IMR-90 (cell line): Measurements from ENCODE around the gene ACAN. TPM values are rescaled to one million over a fixed set of nuclear protein-coding genes. Genes with fewer than 3 reads are reported as not detected.

Source experiments
- ATAC-seq: fragments of 200-7000 bp; cut with Tn5 transposase; 2 replicates; pipeline ENCODE4 v1.9.1; 2020; ENCODE audit warnings: low read depth, mild to moderate bottlenecking, moderate library complexity
- BruUV-seq: library from RNA; stranded (reverse); fragments of 400-500 nt; replicated peaks from 2 replicates; lab custom pipeline; 2021; lab: Mats Ljungman, UMichigan
- CTCF ChIA-PET: fragments of 300-600 bp; formaldehyde crosslinking; extraction: SDS; loops from one replicate; lab custom pipeline; 2021; ENCODE audit warnings: antibody characterized with exemption; lab: Yijun Ruan, JAX
- POLR2A ChIA-PET: fragments of 300-600 bp; sonication (Branson Sonifier 250); formaldehyde crosslinking; loops from one replicate; lab custom pipeline; 2022; ENCODE audit warnings: antibody characterized with exemption; ENCODE audit not compliant: unreplicated experiment; lab: Charles Lee
- DNase-seq: peaks from one replicate; pipeline ENCODE4 v3.0.0; 2013
- H2AFZ ChIP-seq: replicated peaks from 2 replicates; pipeline ENCODE3; 2013; ENCODE audit warnings: low read length, mild to moderate bottlenecking; ENCODE audit not compliant: poor library complexity
- H2AK5ac ChIP-seq: 2 replicates; pipeline ENCODE4 v1.6.1; 2013; ENCODE audit warnings: low read depth, low read length, inconsistent platforms
- H2AK9ac ChIP-seq: replicated peaks from 2 replicates; pipeline ENCODE3; 2013; ENCODE audit warnings: mild to moderate bottlenecking, low read depth, low read length, moderate library complexity; ENCODE audit not compliant: poor library complexity
- H2BK120ac ChIP-seq: 2 replicates; pipeline ENCODE4 v1.6.1; 2013; ENCODE audit warnings: low read depth, low read length, inconsistent platforms
- H2BK15ac ChIP-seq: 3 replicates; pipeline ENCODE4 v1.6.1; 2013; ENCODE audit warnings: low read depth, low read length, inconsistent platforms
- H2BK20ac ChIP-seq: 2 replicates; pipeline ENCODE4 v1.6.1; 2013; ENCODE audit warnings: low read depth, mild to moderate bottlenecking, inconsistent platforms, low read length, moderate library complexity
- H2BK5ac ChIP-seq: 2 replicates; pipeline ENCODE4 v1.6.1; 2013; ENCODE audit warnings: mild to moderate bottlenecking, low read depth, low read length, inconsistent platforms; ENCODE audit not compliant: poor library complexity, severe bottlenecking
- H3K14ac ChIP-seq: replicated peaks from 2 replicates; pipeline ENCODE4 v1.6.1; 2013; ENCODE audit warnings: low read depth, low read length, inconsistent platforms
- H3K18ac ChIP-seq: 2 replicates; pipeline ENCODE4 v1.6.1; 2013; ENCODE audit warnings: low read depth, low read length, control low read depth
- H3K23ac ChIP-seq: 2 replicates; pipeline ENCODE4 v1.6.1; 2013; ENCODE audit warnings: low read depth, low read length, inconsistent platforms
- H3K27ac ChIP-seq: 2 replicates; pipeline ENCODE4 v1.5.1; 2013; ENCODE audit warnings: mild to moderate bottlenecking, control low read depth, low read length; ENCODE audit not compliant: insufficient read depth
- H3K27me3 ChIP-seq: 2 replicates; pipeline ENCODE4 v1.6.1; 2013; ENCODE audit warnings: low read length; ENCODE audit not compliant: control insufficient read depth, insufficient read depth
- H3K36me3 ChIP-seq: 2 replicates; pipeline ENCODE4 v1.6.1; 2013; ENCODE audit warnings: low read length, mixed read lengths; ENCODE audit not compliant: control insufficient read depth, insufficient read depth
- H3K4ac ChIP-seq: 2 replicates; pipeline ENCODE4 v1.6.1; 2013; ENCODE audit warnings: low read depth, low read length, inconsistent platforms
- H3K4me1 ChIP-seq: 2 replicates; pipeline ENCODE4 v1.6.1; 2013; ENCODE audit warnings: low read length, mixed read lengths; ENCODE audit not compliant: control insufficient read depth, insufficient read depth
- H3K4me2 ChIP-seq: 2 replicates; pipeline ENCODE4 v1.6.1; 2013; ENCODE audit warnings: low read depth, mild to moderate bottlenecking, control low read depth, low read length, moderate library complexity
- H3K4me3 ChIP-seq: 2 replicates; pipeline ENCODE4 v1.5.1; 2013; ENCODE audit warnings: low read depth, mild to moderate bottlenecking, control low read depth, low read length, moderate library complexity; ENCODE audit not compliant: insufficient read depth
- H3K56ac ChIP-seq: 2 replicates; pipeline ENCODE4 v1.6.1; 2013; ENCODE audit warnings: low read length, inconsistent platforms; ENCODE audit not compliant: insufficient read depth; ENCODE audit errors: extremely low read depth
- H3K79me1 ChIP-seq, 2 experiments: 2 replicates each; pipeline ENCODE4 v1.6.1; 2013; ENCODE audit warnings: low read length in 2 of 2, inconsistent platforms in 1 of 2, low read depth in 1 of 2
- H3K9ac ChIP-seq: 2 replicates; pipeline ENCODE4 v1.6.1; 2013; ENCODE audit warnings: low read depth, low read length, control low read depth
- H3K9me1 ChIP-seq: 2 replicates; pipeline ENCODE4 v1.6.1; 2013; ENCODE audit warnings: low read length, inconsistent platforms; ENCODE audit not compliant: insufficient read depth
- H3K9me3 ChIP-seq: 2 replicates; pipeline ENCODE4 v1.6.1; 2013; ENCODE audit warnings: low read length; ENCODE audit not compliant: control insufficient read depth, insufficient read depth
- H4K20me1 ChIP-seq: 2 replicates; pipeline ENCODE4 v1.6.1; 2013; ENCODE audit warnings: low read length, inconsistent platforms; ENCODE audit not compliant: insufficient read depth
- H4K5ac ChIP-seq: 2 replicates; pipeline ENCODE4 v1.6.1; 2013; ENCODE audit warnings: mild to moderate bottlenecking, low read depth, low read length, control low read depth
- H4K8ac ChIP-seq, 2 experiments: 2 replicates each; pipeline ENCODE4 v1.6.1; 2013; ENCODE audit warnings: low read depth in 2 of 2, low read length in 2 of 2, control low read depth in 1 of 2, inconsistent platforms in 1 of 2
- H4K91ac ChIP-seq: 2 replicates; pipeline ENCODE4 v1.6.1; 2013; ENCODE audit warnings: low read depth, low read length, inconsistent platforms; ENCODE audit not compliant: insufficient read depth
- ELK1 ChIP-seq: fragments of 150-350 bp; IDR thresholded peaks from 2 replicates; pipeline ENCODE4 v1.6.1; 2016; ENCODE audit warnings: low read depth, mild to moderate bottlenecking, low read length, moderate library complexity, borderline replicate concordance
- FOS ChIP-seq: fragments of 150-350 bp; IDR thresholded peaks from 2 replicates; pipeline ENCODE4 v1.6.1; 2016; ENCODE audit warnings: low read depth, low read length
- MAZ ChIP-seq: IDR thresholded peaks from 2 replicates; pipeline ENCODE4 v1.6.1; 2012; ENCODE audit warnings: low read depth, mild to moderate bottlenecking, low read length, improper control_type of control experiment, moderate library complexity, borderline replicate concordance
- MXI1 ChIP-seq: IDR thresholded peaks from 2 replicates; pipeline ENCODE4 v1.6.1; 2012; ENCODE audit warnings: low read depth, mild to moderate bottlenecking, low read length, moderate library complexity, borderline replicate concordance
- NFE2L2 ChIP-seq: fragments of 150-350 bp; IDR thresholded peaks from 2 replicates; pipeline ENCODE4 v1.6.1; 2016; ENCODE audit warnings: low read depth, mild to moderate bottlenecking, low read length
- RCOR1 ChIP-seq: IDR thresholded peaks from 2 replicates; pipeline ENCODE4 v1.6.1; 2012; ENCODE audit warnings: mild to moderate bottlenecking, low read length, improper control_type of control experiment; ENCODE audit not compliant: insufficient replicate concordance
- USF2 ChIP-seq: fragments of 150-350 bp; IDR thresholded peaks from 2 replicates; pipeline ENCODE4 v1.6.1; 2017; ENCODE audit warnings: mild to moderate bottlenecking, antibody characterized with exemption, low read length, low read depth
- whole genome bisulfite sequencing, 2 experiments: methylation state at CpG; one replicate each; pipeline versions ENCODE4 v1.1.5 to v1.1.7; 2013; ENCODE audit warnings: missing lambda C conversion rate in 2 of 2; ENCODE audit not compliant: insufficient read length in 1 of 2; ENCODE audit errors: extremely low coverage in 2 of 2; 5-methylcytosine and 5-hydroxymethylcytosine counted together
- dilution Hi-C: fragments of 300-500 bp; cut with HindIII; formaldehyde crosslinking; loops from one replicate; pipeline ENCODE4 v1.14.3; 2018; ENCODE audit warnings: low sequenced_read_pairs; ENCODE audit not compliant: unreplicated experiment
- in situ Hi-C: fragments of 300-500 bp; cut with MboI; formaldehyde crosslinking; loops from 3 replicates; pipeline ENCODE4 v1.14.3; 2019; ENCODE audit warnings: low sequenced_read_pairs, inconsistent platforms, mixed read lengths
- intact Hi-C: fragments of 100-400 bp; cut with micrococcal nuclease; formaldehyde crosslinking; loops from 2 replicates; pipeline ENCODE4 v1.10.0; 2022
- polyA plus RNA-seq, 3 experiments: library from polyadenylated mRNA; depleted of rRNA; stranded (reverse); fragments of >200 nt; gene quantifications; 2 replicates each; pipeline ENCODE4 v1.2.3, GENCODE V29; 2012; ENCODE audit warnings: low replicate concordance in 1 of 3
- total RNA-seq: library from RNA; depleted of rRNA; stranded (reverse); fragments of >200 nt; gene quantifications from 2 replicates; pipeline ENCODE4 v1.2.3, GENCODE V29; 2012

The ACAN gene
- total and polyA plus RNA-seq, 2 of the 4 experiments (the other 2 are of a cell fraction): 0.54 to 0.96 TPM

- intact Hi-C loops: no loop called here
- Histone ChIP-seq H4K5ac (no peak overlapping the region), H4K91ac (no peak overlapping the region), H2BK120ac (no peak overlapping the region), H3K9ac (no peak overlapping the region), H3K18ac (no peak overlapping the region), H2BK5ac (no peak overlapping the region), H3K4me1 (no peaks in the 10 kb centered on the region), H2AFZ (no peak overlapping the region), H2BK20ac (no peak overlapping the region), H3K36me3 (no peaks in the 10 kb centered on the region), H3K9me3 (no peaks in the 10 kb centered on the region), H2BK15ac (no peak overlapping the region), H3K79me1 (no peaks in the 10 kb centered on the region), H3K27ac (no peak overlapping the region), H3K4me2 (no peak overlapping the region), H2AK5ac (no peak overlapping the region), H4K20me1 (no peaks in the 10 kb centered on the region), H3K27me3 (peaks cover 11% of the 10 kb centered on the region), H4K8ac (no peak overlapping the region), H3K14ac (no peak overlapping the region), H3K4ac (no peak overlapping the region), H3K4me3 (no peak overlapping the region), H3K9me1 (no peaks in the 10 kb centered on the region), H2AK9ac (no peak overlapping the region), H3K56ac (no peak overlapping the region), H3K23ac (no peak overlapping the region)
- ChIA-PET CTCF (no interaction called here), POLR2A (no interaction called here)
- no CpG with 5 or more reads among the region's 4 CpGs for WGBS, 2 experiments
- DNase-seq (no peak), ATAC-seq (no peak)
- TF ChIP-seq NFE2L2 (no peak), ELK1 (no peak), FOS (no peak), MXI1 (no peak), MAZ (no peak), RCOR1 (no peak), USF2 (no peak)
- no TSS peak for BruUV-seq
- dilution Hi-C loops: no loop called here
- in situ Hi-C loops: loop anchor here (25.0 kb wide), 2 partner anchors 180 to 355 kb away; no protein-coding TSS in a partner anchor
Measured at GRCh38 chr15:88842156-88842555, 38.9 kb downstream of the ACAN start.
